Sigmoid colon (tissue), 3 donors: ENCODE results near the gene CFAP300.

Experiments used
- POLR2A ChIP-seq, 2 donors: fragments of 450-650 bp; IDR thresholded peaks; one replicate each; pipeline ENCODE4 v1.6.1; 2016; ENCODE audit warnings: antibody characterized with exemption in 2 of 2, mild to moderate bottlenecking in 2 of 2, moderate library complexity in 2 of 2
- TF ChIP-seq, protein P1 (sequence below), 4 experiments: fragments of 450-650 bp in 3 of 4; fragments of 200-600 bp in 1 of 4; IDR thresholded peaks; one replicate each; pipeline ENCODE4 v1.5.1; 2016 to 2019; ENCODE audit warnings: antibody characterized with exemption in 4 of 4, mild to moderate bottlenecking in 3 of 4, moderate library complexity in 2 of 4

DNA sequence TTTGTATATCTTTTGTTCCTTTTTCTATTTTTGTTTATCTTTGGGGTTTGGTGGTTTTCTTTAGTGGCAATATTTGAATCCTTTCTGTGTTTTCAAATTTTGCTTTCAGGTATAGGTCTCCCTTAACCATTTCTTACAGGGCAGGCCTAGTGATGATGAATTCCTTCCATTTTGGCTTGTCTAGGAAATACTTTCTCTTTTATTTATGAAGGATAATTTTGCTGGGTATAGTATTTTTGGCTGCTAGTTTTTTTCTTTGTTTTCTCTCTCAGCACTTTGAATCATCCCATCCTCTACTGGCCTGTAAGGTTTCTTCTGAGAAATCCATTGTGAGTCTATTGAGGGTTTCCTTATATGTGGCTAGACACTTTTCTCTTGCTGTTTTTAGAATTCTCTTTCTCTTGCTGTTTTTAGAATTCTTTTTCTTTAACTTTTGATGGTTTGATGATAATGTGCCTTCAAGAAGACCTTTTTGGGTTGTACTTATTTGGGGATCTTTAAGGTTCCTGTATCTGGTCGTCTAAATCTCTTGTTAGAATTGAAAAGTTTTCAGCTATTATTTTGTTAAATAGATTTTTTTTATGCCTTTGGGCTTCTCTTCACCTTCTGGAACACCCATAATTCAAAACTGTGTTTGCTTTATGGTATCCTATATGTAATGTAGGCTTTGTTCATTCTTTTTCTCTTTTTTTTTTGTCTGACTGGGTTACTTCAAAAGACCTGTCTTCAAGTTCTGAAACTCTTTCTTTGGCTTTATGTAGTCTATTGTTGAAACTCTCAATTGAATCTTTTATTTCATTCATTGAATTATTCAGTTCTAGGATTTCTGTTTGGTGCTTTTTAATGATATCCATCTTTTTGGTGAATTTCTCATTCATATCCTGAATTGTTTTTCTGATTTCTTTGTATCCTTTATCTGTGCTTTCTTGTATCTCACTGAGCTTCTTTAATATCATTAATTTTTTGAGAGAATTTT lies 24.5 kb downstream of the CFAP300 start:
- TF ChIP-seq POLR2A (IDR thresholded peaks at IDR 0.05), result no peak
- TF ChIP-seq, protein P1, sequence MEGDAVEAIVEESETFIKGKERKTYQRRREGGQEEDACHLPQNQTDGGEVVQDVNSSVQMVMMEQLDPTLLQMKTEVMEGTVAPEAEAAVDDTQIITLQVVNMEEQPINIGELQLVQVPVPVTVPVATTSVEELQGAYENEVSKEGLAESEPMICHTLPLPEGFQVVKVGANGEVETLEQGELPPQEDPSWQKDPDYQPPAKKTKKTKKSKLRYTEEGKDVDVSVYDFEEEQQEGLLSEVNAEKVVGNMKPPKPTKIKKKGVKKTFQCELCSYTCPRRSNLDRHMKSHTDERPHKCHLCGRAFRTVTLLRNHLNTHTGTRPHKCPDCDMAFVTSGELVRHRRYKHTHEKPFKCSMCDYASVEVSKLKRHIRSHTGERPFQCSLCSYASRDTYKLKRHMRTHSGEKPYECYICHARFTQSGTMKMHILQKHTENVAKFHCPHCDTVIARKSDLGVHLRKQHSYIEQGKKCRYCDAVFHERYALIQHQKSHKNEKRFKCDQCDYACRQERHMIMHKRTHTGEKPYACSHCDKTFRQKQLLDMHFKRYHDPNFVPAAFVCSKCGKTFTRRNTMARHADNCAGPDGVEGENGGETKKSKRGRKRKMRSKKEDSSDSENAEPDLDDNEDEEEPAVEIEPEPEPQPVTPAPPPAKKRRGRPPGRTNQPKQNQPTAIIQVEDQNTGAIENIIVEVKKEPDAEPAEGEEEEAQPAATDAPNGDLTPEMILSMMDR (IDR thresholded peaks at IDR 0.05), result no peak
